ENCODE measurements around the gene COPS8.

GRCh38 chr2:237116431-237116830, 30.7 kb downstream of the COPS8 start:
- no peak for TF ChIP-seq EZH2 (IDR thresholded peaks at IDR 0.05; ENCODE audit: borderline replicate concordance)
- TF ChIP-seq CTCF (IDR thresholded peaks at IDR 0.05; ENCODE audit: poor library complexity): no peak
- TF ChIP-seq EZH2phosphoT487 (IDR thresholded peaks at IDR 0.05; ENCODE audit: low read depth, severe bottlenecking, unreplicated experiment): no peak

All from hepatocyte (in vitro differentiated cells).